ENCODE data around the gene ZFP62. TPM values are rescaled to one million over a fixed set of nuclear protein-coding genes. Genes with fewer than 3 reads are reported as not detected.

The ZFP62 gene
- total RNA-seq, result 10 to 100 TPM; 17.0 to 35.1 (median 25.3) TPM

- peak in 1 of 2 donors; percentile 81 for TF ChIP-seq EP300 (IDR thresholded peaks at IDR 0.05)
- TF ChIP-seq CTCF (IDR thresholded peaks at IDR 0.05), result peak in 4 of 5 experiments; percentile 4 to 52 (median 22)
- TF ChIP-seq POLR2A (IDR thresholded peaks at IDR 0.05), result peak in 1 of 2 donors; percentile 64
- H3K4me1 ChIP-seq, result peaks cover 0 to 18% (median 0%) of the 10 kb centered on the region in 4 donors
- H3K27me3 ChIP-seq, result no peaks in the 10 kb centered on the region
- WGBS, 2 donors, result 1% methylated on average over 33 to 39 of the region's 84 CpGs
- H3K36me3 ChIP-seq, result peaks cover 0 to 22% (median 0%) of the 10 kb centered on the region in 3 donors
- peak within 1 kb of the TSS; percentile 78 to 92 (median 88) for H3K4me3 ChIP-seq
- H3K27ac ChIP-seq, result peak within 1 kb of the TSS; percentile 68 to 92 (median 90)
- H3K9me3 ChIP-seq, result no peaks in the 10 kb centered on the region
- peak; percentile 67 to 72 for DNase-seq (ENCODE audit: low spot score in 2 of 2)
These were observed at the start of gene ZFP62 for GRCh38 chr5:180860887-180861822. TSS of gene ZFP62 (minus strand) at chr5:180861276. CDS start at chr5:180861219, 57 bp downstream.

DNA sequence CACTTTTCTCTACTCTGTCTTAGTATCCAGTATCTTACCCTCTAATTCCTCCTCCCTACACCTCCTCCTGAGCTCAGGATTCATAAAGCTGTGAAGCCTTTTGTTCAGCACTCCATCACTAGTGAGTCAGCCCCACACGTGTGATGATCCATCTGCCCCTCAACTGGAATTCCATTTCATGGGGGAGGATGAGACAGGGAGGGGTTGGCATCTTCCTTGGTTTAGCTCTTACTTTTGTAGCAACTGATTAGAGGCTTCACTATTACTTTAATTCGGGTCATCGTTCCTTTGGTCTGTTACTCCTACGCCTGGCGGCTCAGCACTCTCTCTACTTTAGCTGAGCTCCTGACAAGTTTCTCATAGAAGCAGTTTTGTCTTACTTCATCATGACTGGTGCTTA, 49.7 kb upstream of the ZFP62 start:
- DNase-seq (ENCODE audit: low spot score in 2 of 2), result no peak
- Histone ChIP-seq H3K4me3 (no peak overlapping the region), H3K9me3 (no peaks in the 10 kb centered on the region), H3K36me3 (no peaks in the 10 kb centered on the region), H3K27me3 (no peaks in the 10 kb centered on the region), H3K27ac (no peak overlapping the region), H3K4me1 (no peaks in the 10 kb centered on the region)
- TF ChIP-seq CTCF (IDR thresholded peaks at IDR 0.05), result no peak
- no peak for TF ChIP-seq POLR2A (IDR thresholded peaks at IDR 0.05)
- no peak for TF ChIP-seq EP300 (IDR thresholded peaks at IDR 0.05)
- WGBS, 2 donors, result 79 to 82% methylated on average over 5 of the region's 5 CpGs

- Histone ChIP-seq H3K27ac (no peak overlapping the region), H3K27me3 (no peaks in the 10 kb centered on the region), H3K4me1 (no peaks in the 10 kb centered on the region), H3K9me3 (no peaks in the 10 kb centered on the region), H3K36me3 (no peaks in the 10 kb centered on the region), H3K4me3 (no peak overlapping the region)
- WGBS, 2 donors, result 68 to 77% methylated on average over 2 of the region's 2 CpGs
- DNase-seq (ENCODE audit: low spot score in 2 of 2), result no peak
- TF ChIP-seq EP300 (IDR thresholded peaks at IDR 0.05) (no peak), POLR2A (IDR thresholded peaks at IDR 0.05) (no peak)
These were observed 49.1 kb upstream of the ZFP62 start for GRCh38 chr5:180910182-180910581.

- H3K4me3 ChIP-seq, result no peak overlapping the region
- H3K27ac ChIP-seq, result no peak overlapping the region
- no peaks in the 10 kb centered on the region for H3K9me3 ChIP-seq
- TF ChIP-seq CTCF (IDR thresholded peaks at IDR 0.05), result no peak
- no peak for TF ChIP-seq POLR2A (IDR thresholded peaks at IDR 0.05)
- TF ChIP-seq EP300 (IDR thresholded peaks at IDR 0.05), result no peak
- 74 to 77% methylated on average over 5 of the region's 5 CpGs for WGBS, 2 donors
- H3K4me1 ChIP-seq, result no peaks in the 10 kb centered on the region
- no peak for DNase-seq (ENCODE audit: low spot score in 2 of 2)
- H3K36me3 ChIP-seq, result no peaks in the 10 kb centered on the region
- no peaks in the 10 kb centered on the region for H3K27me3 ChIP-seq
These were observed 48.7 kb upstream of the ZFP62 start for GRCh38 chr5:180909782-180910181.

DNA sequence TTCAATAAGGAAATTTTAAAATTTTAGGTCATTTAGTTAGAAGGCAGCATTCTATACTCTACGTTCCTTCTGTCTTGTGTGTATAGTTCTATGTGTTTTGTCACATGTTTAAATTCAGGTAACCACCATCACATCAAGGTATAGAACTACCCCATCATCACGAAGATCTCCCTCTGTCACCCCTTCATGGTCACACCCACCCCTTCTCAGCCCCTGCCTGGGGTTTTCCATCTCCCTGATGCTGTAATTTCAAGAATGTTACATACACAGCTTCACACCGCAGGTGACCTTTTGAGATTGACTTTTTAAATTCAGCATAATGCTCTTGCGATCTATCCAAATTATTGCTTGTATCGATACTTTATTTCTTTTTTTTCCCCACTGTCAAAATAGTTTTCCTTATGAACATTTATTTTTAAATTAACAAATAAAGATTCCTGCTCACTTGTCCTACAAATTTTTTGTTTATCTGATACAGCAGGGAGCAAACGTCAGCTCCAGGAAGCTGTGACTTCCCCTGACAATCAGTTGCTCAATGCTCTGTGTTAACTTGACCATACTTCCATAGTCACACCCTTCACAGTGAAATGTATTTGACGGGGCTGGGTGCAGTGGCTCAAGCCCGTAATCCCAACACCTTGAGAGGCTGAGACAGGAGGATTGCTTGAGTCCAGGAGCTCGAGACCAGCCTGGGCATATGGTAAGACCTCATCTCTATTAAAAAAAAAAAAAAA, 48.1 kb upstream of the ZFP62 start:
- Histone ChIP-seq H3K36me3 (no peaks in the 10 kb centered on the region), H3K9me3 (no peaks in the 10 kb centered on the region), H3K27me3 (no peaks in the 10 kb centered on the region), H3K4me3 (no peak overlapping the region), H3K27ac (no peak overlapping the region), H3K4me1 (no peaks in the 10 kb centered on the region)
- 71 to 72% methylated on average over 9 of the region's 9 CpGs for WGBS, 2 donors
- DNase-seq (ENCODE audit: low spot score in 2 of 2), result no peak
- TF ChIP-seq POLR2A (IDR thresholded peaks at IDR 0.05) (no peak), CTCF (IDR thresholded peaks at IDR 0.05) (no peak)
